ENCODE measurements around the gene ME2.
"Not testable (repeated sequence)": the region's sequence is repeated elsewhere in the genome, so short reads cannot be mapped to it uniquely, and the experiment has no call there.

ME2 gene

GRCh38 chr18:50982086-50982801, 103.3 kb downstream of the ME2 start:
- FAIRE-seq (peak; percentile 47), DNase-seq (ENCODE audit: insufficient read length, low spot score) (no peak)
- no peak for TF ChIP-seq POLR2A (IDR thresholded peaks at IDR 0.05; ENCODE audit: low read depth, low read length)

- TF ChIP-seq PAX5 (IDR thresholded peaks at IDR 0.05; ENCODE audit: insufficient read depth, low read length, severe bottlenecking) (no peak), POLR2AphosphoS5 (IDR thresholded peaks at IDR 0.05; ENCODE audit: low read depth, low read length) (no peak), TAF1 (IDR thresholded peaks at IDR 0.05; ENCODE audit: low read depth, low read length) (no peak), SPI1 (IDR thresholded peaks at IDR 0.05; ENCODE audit: low read depth, low read length) (no peak), POU2F2 (IDR thresholded peaks at IDR 0.05; ENCODE audit: low read depth, low read length) (no peak), POLR2A (IDR thresholded peaks at IDR 0.05; ENCODE audit: low read depth, low read length) (no peak)
- FAIRE-seq (no peak), DNase-seq (ENCODE audit: insufficient read length, low spot score) (no peak)
Measured at GRCh38 chr18:50982802-50983179, 103.9 kb downstream of the ME2 start.

- TF ChIP-seq SPI1 (IDR thresholded peaks at IDR 0.05; ENCODE audit: low read depth, low read length) (no peak), POU2F2 (IDR thresholded peaks at IDR 0.05; ENCODE audit: low read depth, low read length) (no peak), POLR2AphosphoS5 (IDR thresholded peaks at IDR 0.05; ENCODE audit: low read depth, low read length) (no peak), PAX5 (IDR thresholded peaks at IDR 0.05; ENCODE audit: insufficient read depth, low read length, severe bottlenecking) (no peak), TAF1 (IDR thresholded peaks at IDR 0.05; ENCODE audit: low read depth, low read length) (no peak), POLR2A (IDR thresholded peaks at IDR 0.05; ENCODE audit: low read depth, low read length) (no peak)
- peak; percentile 78 for FAIRE-seq
Measured at GRCh38 chr18:50986360-50987087, 107.6 kb downstream of the ME2 start.

GRCh38 chr18:50987261-50987660, 108.3 kb downstream of the ME2 start:
- FAIRE-seq (no peak), DNase-seq (ENCODE audit: insufficient read length, low spot score) (no peak)
- TF ChIP-seq PAX5 (IDR thresholded peaks at IDR 0.05; ENCODE audit: insufficient read depth, low read length, severe bottlenecking) = no peak
- TF ChIP-seq POU2F2 (IDR thresholded peaks at IDR 0.05; ENCODE audit: low read depth, low read length) = no peak
- no peak for TF ChIP-seq SPI1 (IDR thresholded peaks at IDR 0.05; ENCODE audit: low read depth, low read length)

More at GRCh38 chr18:50986360-50987087, 107.6 kb downstream of the ME2 start:
- no peak for DNase-seq (ENCODE audit: insufficient read length, low spot score)

- TF ChIP-seq PAX5 (IDR thresholded peaks at IDR 0.05; ENCODE audit: insufficient read depth, low read length, severe bottlenecking) = no peak
- TF ChIP-seq TAF1 (IDR thresholded peaks at IDR 0.05; ENCODE audit: low read depth, low read length) = no peak
- TF ChIP-seq POU2F2 (IDR thresholded peaks at IDR 0.05; ENCODE audit: low read depth, low read length) = no peak
- TF ChIP-seq POLR2A (IDR thresholded peaks at IDR 0.05; ENCODE audit: low read depth, low read length) = no peak
- TF ChIP-seq POLR2AphosphoS5 (IDR thresholded peaks at IDR 0.05; ENCODE audit: low read depth, low read length) = no peak
- TF ChIP-seq SPI1 (IDR thresholded peaks at IDR 0.05; ENCODE audit: low read depth, low read length) = no peak
- no peak for DNase-seq (ENCODE audit: insufficient read length, low spot score)
- no peak for FAIRE-seq
Measured at GRCh38 chr18:50989711-50990110, 110.8 kb downstream of the ME2 start.

- DNase-seq (ENCODE audit: insufficient read length, low spot score) (no peak), FAIRE-seq (no peak)
- TF ChIP-seq POU2F2 (IDR thresholded peaks at IDR 0.05; ENCODE audit: low read depth, low read length) (no peak), POLR2AphosphoS5 (IDR thresholded peaks at IDR 0.05; ENCODE audit: low read depth, low read length) (no peak), TAF1 (IDR thresholded peaks at IDR 0.05; ENCODE audit: low read depth, low read length) (no peak), SPI1 (IDR thresholded peaks at IDR 0.05; ENCODE audit: low read depth, low read length) (no peak), POLR2A (IDR thresholded peaks at IDR 0.05; ENCODE audit: low read depth, low read length) (no peak), PAX5 (IDR thresholded peaks at IDR 0.05; ENCODE audit: insufficient read depth, low read length, severe bottlenecking) (no peak)
Measured at GRCh38 chr18:50992351-50992762, 113.4 kb downstream of the ME2 start.

GRCh38 chr18:50994031-50994430, 115.1 kb downstream of the ME2 start:
- TF ChIP-seq PAX5 (IDR thresholded peaks at IDR 0.05; ENCODE audit: insufficient read depth, low read length, severe bottlenecking) (no peak), POLR2AphosphoS5 (IDR thresholded peaks at IDR 0.05; ENCODE audit: low read depth, low read length) (no peak), POU2F2 (IDR thresholded peaks at IDR 0.05; ENCODE audit: low read depth, low read length) (no peak), POLR2A (IDR thresholded peaks at IDR 0.05; ENCODE audit: low read depth, low read length) (no peak), TAF1 (IDR thresholded peaks at IDR 0.05; ENCODE audit: low read depth, low read length) (no peak), SPI1 (IDR thresholded peaks at IDR 0.05; ENCODE audit: low read depth, low read length) (no peak)
- FAIRE-seq (no peak), DNase-seq (ENCODE audit: insufficient read length, low spot score) (no peak)

- DNase-seq (ENCODE audit: insufficient read length, low spot score); FAIRE-seq: not testable (repeated sequence)
Measured at GRCh38 chr18:51003174-51003573, 124.3 kb downstream of the ME2 start.

Measured in GM12891 (cell line).